RKO (cell line): ENCODE measurements around the gene BYSL.

ENCODE experiments used
- DNase-seq: peaks from one replicate; pipeline ENCODE4 v3.0.0-alpha.2; 2016; ENCODE audit warnings: low spot score

Gene BYSL

DNA sequence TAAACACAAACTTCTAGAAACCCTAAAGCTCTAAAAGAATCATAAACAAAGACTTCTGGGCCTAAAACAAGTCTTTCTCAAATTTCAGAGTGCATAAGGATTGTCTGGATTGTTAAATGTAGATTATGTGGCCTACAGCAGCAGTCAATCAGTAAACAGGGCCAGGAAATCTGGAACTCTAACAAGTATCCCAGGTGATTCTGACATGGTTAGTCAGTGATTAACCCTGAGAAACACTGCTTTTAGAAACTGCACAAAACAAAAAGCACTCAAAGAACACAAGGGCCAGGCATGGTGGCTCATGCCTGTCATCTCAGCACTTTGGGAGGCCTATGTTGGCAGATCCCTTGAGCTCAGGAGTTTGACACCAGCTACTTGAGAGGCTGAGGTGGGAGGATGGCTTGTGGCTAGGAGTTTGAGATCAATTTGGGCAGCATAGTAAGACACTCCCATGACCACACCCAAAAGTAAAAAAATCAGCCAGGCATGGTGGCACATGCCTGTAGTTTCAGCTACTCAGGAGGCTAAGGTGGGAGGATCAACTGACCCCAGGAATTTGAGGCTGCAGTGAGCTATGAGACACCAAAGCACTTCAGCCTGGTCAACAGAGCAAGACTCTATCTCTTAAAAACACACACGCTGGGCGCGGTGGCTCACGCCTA, 6.3 kb upstream of the BYSL start:
- no peak for DNase-seq

DNA sequence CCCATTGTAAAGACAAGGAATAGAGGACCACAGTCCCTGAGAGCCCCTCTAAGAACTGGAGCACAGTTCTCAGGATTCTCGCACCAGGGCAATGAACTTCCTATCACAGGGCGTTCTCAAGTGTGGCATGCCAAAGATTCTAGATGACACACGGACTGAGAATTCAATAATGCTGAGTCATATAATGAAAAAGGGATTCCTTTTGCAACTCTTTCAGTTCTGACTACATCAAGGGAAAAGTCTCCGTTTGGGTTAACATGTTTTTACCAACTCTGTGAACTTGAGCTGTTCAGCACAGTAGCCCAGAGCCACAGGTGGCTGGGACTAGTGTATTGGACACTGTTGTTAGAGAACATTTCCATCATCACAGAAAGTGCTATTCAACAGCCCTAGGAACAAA, 3.8 kb upstream of the BYSL start:
- DNase-seq = peak; percentile 95

DNA sequence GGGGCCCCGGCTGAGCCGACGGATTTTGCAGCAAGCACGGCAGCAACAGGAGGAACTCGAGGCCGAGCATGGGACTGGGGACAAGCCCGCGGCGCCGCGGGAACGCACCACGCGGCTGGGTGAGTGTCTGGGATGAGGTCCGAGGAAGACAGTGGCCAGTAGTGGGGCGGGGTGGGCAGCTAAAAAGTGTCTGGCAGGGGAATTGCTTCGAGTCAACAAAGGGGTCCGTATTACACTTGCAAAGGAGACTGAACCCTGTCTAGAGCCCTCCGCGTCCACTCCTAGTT, 356 bp downstream of the BYSL start:
- peak; percentile 38 for DNase-seq

DNA sequence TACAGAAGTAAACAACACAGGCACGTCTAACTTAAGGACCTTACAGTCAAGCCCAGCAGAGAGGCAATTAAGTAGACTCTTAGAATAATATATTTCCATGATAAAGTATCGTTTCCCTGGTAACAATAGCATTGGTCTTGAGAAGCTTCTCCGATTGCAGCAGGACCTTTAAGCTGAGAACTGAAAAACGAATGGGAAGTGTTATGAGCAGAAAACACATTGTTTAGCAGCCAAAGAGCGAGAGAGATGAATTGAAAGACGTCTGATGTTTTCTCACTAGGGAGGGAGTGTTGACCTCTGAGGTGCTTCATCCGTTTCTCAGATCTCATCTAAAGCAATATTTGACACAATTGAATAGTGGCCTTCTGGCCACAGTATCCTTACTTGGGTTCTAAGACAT, 855 bp downstream of the BYSL start:
- DNase-seq = peak; percentile 12

DNA sequence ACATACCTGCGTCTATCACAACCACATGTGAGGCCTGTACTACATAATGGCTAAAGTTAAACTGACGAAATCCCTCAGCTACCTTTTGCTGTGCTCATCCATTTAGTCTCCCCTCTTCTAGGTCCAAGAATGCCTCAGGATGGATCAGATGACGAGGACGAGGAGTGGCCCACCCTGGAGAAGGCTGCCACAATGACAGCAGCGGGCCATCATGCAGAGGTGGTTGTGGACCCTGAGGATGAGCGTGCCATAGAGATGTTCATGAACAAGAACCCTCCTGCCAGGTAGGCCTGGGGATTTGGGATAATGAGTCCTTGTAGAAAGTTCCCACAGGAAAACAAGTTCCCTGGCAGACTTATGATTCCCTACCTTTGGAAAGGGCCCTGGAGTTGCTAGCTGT, 6.0 kb downstream of the BYSL start:
- no peak for DNase-seq

DNA sequence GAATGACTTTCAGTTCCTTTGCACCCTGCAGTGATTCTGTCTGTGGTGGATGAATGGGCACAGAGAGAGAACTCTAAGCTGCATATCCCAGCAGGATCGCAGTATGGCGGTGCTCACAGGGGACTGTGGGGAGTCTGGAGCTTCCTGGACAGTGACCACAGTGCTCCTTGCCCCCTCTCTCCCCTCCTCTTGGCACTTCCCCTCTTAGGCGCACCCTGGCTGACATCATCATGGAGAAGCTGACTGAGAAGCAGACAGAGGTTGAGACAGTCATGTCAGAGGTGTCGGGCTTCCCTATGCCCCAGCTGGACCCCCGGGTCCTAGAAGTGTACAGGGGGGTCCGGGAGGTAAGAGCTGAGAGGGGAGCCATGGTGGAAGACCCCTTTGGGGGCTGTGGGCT, 8.6 kb downstream of the BYSL start:
- no peak for DNase-seq

DNA sequence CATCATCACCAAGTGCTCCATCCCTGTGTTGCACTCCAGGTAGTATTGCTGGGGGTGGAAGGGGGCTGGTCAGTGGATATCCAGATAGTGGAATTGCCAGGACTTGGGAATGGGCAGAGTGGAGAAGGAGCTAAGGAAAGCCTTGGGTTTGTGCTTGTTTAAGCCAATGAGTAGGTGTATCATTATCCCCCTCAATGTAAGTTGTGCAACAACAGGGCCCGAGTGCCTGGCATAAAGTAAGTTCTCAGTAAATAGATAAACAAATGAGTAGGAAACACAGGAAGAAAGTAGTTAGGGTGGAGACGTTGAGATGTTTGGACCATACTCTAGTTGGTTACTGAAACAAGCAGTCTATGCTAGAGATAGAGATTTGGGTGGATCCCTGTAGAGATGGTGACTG, 10.5 kb downstream of the BYSL start:
- DNase-seq = no peak

DNA sequence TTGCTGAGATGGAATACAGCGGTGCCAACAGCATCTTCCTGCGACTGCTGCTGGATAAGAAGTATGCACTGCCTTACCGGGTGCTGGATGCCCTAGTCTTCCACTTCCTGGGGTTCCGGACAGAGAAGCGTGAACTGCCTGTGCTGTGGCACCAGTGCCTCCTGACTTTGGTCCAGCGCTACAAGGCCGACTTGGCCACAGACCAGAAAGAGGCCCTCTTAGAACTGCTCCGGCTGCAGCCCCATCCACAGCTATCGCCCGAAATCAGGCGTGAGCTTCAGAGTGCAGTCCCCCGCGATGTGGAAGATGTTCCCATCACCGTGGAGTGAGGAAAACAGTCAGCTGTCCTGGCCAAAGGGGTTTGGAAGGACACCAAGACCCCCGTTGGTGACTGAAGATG, 11.1 kb downstream of the BYSL start:
- DNase-seq = no peak

DNA sequence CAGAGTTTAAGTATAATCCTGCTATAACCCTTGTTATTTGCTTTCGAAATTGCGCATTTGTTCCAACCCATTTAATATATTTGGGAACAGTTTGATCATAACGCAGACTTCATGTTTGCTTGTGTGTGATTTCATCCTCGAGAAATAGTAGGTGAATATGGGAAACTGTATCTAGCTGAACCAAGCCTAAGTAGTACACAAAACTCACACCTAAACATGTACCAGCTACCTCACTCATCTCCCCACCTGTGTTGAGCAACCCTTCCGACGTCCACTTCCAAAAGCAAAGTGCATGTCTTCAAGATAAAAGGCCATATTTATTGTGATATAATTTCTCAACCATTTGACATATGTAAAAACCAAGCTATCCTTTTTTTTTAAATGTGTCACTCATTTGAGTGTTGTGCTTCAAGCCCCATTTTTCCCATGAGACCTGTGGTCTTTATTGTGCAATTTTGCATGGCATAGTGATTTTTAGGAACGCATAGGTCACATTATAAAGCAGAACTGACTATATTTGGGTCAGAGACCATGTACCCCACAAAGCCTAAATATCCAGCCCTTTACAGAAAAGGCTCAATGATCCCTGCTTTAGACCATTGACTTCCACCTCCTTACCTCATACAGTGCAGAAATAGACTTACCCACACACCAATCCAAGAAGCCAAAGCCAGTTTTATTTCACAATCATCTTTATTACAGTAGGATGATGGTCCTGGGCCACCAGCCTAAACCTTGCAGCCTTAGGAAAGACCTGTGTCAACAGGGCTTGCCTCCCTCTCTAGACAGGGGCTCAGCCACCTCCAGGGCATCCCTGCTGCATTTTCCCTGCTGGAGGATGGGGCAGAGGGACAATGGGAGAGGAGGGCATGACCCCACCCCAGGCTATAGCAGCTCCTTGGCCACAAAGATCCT, 13.2 kb downstream of the BYSL start:
- no peak for DNase-seq

DNA sequence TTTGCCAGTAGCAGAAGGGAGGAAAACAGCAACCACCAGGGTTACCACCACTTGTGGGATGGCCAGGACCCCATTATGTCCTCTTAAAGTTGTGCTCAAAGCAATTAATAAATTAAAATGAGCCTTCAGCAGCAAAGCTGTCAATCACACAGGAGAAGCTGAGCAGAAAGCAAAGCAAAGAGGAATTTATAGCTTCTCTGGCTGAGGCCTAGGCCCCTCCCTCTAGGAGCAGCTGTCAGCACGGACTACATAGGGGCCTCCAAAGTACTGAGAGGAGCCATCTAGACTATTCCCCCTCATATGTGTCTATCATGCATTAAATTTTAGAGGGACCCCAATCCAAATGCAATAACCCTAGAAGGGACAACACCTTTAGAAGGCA, 13.9 kb downstream of the BYSL start:
- DNase-seq = no peak

DNA sequence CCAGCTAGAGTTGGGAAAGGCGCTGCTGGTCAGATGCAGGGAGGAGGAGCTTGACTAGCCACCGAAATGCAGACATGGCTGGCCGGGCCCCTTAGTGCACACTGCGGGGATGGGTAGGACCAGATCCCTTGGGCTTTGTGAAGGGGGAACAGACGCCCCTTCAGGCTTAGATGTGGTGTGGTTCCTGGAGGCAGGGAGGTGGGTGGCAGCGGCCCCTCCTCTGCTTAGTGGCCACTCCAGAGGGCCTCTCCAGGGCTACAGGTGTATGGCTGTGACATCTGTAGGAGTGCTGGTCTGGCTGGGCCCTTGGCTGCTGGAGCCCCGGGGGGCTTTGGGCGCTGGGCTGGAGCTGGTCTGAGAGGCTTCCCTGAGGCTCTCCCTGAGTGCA, 14.4 kb downstream of the BYSL start:
- DNase-seq = no peak

DNA sequence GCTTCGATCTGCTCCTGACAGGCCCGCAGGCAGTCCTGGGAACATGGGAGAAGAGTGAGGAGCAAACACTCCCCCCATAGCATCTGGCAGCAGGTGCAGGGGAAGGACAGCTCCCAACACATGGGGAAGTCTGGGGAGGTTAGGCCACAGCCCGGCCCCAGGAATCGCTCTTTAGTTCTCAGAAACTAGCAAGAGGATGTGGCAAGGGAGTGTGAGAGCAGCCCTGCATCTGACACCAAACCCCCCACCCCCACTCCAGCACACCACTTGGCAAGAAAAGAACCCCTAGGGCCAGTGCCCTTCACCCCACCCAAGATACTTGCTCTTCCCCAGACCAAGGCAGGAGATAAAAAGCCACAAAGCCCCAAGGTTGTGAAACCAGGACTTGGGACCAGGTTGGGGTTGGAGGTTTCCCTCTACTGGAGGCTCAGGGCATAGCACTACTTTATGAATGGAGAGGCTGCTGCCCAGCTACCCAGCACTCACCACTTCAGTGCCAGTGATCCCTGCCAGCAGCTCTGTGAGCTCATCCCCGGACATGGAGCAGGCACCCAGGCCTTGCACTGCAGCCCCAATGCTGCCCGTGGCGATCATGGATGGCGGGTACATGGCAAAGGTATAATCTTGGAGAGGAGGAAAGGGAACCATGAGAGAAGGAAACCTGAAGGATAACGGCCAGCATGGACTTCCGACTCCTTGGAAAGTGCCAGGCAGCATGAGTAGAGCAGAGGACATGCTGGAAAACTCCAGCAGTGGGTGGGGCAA, 15.0 kb downstream of the BYSL start:
- peak; percentile 88 for DNase-seq

DNA sequence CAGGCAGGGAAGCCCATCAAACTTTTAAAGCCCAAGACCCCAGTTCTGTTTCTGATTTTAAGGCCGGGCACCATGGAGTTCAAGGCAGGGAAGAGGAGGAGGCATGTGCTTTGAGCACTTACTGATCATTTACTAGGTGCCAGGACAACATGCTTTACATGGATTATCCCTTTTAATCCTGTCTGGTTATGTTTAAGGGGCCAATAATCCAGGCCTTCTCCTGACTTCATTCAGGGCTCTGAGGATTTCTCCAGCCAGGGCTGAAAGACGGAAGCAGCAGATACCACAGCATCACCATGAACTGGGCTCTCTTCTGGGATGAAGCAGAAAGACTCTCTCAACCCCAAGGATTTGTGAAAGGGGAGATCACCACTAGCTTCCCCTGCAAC, 16.2 kb downstream of the BYSL start:
- DNase-seq = no peak

DNA sequence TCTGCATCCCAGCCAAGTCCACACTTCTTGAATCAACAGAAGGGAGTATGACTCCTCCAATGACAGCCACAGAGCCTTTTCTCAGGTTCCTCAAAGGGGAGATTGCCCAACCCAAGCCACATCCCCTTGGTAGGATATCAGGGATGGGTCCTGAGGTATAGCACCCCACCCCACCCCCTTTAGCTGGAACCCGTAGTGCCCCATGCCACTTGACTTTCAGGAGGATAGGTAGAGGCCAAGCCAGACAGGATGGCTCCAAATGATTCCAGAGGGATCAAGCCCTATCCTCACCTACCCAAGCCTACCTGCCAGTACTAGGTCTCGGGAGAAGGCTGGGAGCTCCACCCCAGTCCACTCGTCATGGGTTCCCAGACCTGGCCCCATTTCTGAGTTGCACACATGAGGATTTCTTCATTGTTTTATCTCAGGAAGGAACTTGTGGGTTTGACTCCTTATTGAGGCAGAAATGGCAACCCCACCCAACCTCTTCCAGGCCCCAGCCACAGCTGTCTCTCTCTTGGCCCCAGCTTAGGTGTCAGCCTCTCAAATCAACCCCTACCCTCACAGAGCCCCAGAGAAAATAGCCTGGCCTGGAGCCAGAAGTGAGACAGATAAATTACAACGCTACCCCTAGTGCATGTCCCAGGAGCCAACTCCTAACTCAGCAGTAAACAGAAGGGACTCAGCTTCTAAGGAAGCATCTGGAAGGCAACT, 16.7 kb downstream of the BYSL start:
- no peak for DNase-seq

DNA sequence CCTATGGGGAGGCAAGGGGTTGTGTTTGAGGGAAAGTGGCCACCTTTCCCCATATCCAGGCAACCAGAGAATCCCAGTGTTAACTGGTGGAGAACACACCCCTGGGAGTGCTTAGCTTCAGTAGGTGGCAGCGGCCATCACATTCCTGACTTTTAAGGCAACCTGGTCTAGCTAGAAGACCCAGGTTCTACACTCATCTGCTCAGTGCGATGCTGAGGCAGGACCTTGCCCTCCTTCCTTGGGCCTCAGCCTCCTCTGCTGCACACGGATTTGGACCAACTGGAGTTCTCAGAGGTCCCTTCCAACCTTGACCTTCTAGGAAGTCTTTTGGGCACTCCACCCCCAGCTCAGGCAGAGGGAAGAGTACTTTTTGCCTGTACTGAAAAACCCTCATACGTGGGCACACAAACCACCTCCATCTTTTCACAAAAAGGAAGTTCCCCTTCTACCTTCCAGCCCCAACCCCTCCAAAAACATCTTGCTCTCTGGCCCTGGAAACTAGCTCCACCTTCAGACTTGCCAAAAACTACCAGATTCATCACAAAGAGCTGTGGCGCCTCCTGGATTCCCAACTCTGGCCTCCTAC, 17.4 kb downstream of the BYSL start:
- DNase-seq = no peak

DNA sequence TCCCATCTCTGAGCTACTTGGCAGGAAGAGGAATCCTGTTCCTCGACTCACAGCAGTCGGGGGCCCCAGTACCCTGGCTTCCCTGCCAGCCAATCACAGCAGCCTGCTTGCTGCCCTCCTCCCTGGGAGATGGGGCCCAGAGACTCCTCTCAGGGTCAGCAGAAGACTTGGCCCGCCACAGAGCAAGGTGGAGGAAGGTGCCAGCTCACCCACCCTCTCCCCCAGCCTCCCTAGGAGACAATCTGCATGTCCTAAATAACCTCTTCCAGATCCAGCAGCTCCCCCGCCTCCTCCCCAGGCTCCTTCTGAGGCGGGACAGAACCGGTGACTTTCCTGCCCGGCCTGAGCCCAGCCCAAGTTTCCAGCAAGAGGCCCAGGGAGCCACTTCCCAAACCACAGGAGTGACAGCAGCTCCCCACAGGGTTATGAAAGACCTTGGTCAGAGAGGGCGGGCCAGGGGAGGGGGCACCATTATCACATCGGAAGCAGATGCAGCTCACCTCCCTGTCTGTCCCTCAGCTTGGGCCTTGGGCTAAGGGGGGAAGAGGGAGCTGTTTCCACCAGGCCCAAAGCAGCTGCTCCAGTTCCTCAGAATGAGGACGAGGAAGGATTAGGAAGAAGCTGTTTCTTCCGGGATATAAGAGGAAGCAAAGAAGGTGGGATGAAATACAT, 18.0 kb downstream of the BYSL start:
- DNase-seq = peak; percentile 35

DNA sequence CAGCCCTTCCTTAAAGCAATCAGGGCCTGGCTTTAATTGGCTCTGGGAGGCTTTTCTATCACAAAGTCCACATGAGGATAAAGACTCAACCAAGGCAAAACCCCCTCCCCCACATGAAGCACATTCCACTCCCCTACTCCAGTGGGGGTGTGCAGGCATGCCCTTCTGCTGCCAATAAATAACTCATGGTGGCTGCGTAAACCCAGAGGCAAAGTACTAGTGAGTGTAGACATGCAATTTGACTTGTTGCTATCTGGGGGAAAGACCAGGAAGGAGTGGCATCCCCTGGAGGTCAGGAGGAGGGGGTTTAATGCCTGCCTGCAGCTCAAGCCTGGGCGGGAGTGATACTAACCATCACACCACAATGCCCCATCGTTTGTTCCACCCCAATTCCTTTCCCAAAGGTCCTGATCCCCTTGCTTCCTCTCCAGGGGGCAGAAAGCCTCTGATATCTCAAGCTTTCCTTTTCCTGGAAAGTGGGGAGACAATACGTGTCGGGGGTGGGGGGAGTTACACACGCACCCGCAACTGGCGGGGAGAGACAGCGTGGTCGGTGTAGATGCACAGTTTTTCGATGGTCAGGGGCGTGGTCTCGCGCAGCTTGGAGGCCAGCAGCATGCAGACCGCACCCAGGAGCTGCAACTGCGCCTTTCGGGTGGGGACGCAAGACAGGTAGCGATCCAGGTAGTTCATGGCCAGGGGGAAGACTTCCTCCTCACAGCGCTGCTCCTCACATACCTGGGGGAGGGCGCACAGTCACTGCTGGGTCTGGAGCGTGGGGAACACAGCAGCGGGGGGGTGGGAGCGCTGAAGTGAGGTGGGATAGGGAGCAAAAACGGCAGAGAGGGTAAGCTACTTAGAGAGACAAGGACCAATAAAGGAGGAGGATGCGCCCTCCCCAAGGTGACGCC, 18.8 kb downstream of the BYSL start:
- DNase-seq = no peak

DNA sequence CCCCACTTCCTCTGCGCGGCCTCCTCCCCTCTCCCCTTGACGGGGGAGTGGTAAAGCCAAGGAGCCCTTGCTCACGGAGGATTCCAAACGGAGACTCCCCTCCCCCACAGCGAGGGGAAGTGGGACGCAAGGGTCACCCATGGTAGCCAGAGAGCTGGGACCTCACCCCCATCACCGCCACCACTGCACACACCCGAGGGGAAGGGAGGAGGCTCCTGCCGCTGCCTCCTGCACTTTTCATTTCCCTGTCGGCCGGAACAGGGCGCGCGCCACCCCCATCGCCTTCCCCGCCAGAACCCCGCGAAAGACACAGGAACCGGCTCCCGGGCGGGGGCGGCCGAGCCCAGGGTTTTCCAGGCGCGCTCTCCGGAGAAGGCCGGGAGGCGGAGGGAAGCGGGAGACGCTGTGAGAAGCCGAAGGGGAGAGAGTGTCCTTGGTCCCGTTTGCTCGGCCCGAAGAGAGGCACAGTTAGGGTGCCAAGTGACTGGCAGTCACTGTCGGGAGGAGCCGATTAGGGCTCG, 19.5 kb downstream of the BYSL start:
- peak; percentile 46 for DNase-seq

DNA sequence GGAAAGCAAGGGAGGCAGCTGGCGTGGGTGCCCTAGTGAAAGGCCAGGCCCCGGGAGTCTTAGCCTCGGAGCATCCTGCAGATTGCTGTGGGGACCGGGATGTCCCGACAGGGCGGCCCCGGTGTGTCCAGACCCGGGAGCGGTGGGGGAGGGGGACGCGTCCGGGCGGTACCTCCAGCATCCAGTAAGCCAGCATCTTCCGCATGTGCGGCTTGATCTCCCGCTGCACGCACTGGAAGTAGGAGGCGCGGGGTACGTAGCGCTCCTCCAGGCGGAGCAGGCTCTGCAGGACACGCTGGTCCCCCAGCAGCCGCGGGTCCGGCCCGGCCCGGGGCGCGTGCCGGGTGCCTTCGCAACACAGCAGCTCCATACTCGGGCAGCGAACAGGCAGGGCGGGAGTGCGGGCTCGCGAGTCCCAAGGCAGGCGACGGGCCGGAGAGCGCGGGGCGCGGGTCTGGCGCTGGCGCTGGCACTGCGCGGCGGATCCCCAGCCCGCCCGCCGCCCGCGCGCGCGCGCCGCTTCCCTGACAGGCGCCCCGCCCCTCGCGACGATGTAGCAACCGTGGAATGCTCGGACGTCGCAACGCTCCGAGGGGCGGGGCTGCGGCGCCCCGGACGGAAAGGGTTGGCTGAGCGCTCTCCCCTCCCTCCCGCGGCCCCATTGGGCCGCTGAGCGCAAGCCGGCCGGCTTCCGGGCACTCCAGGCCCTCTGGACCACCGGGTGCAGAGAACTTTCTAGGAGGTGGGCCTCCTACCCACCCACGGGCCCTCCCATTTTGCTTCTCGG, 20.2 kb downstream of the BYSL start, which contains the start of gene CCND3:
CCND3 (minus strand) TSS at position 529 of the 787 bp plus-strand sequence; CDS start at position 370, 159 bp downstream.
- DNase-seq = peak; percentile 70
